Renal pelvis (tissue), 4 donors: Measurements from ENCODE around the gene GLIPR2. TPM values are rescaled to one million over a fixed set of nuclear protein-coding genes. Genes with fewer than 3 reads are reported as not detected.
"Not testable (repeated sequence)": the region's sequence is repeated elsewhere in the genome, so short reads cannot be mapped to it uniquely, and the experiment has no call there.

ENCODE experiments used
- DNase-seq: peaks from one replicate; pipeline ENCODE4 v3.0.0-alpha.2; 2013
- polyA plus RNA-seq, 3 donors: library from polyadenylated mRNA; unstranded; fragments of 120-200 nt; gene quantifications; one replicate each; pipeline ENCODE4 v1.2.1, GENCODE V29; 2013; ENCODE audit not compliant: insufficient read length in 3 of 3

GLIPR2 gene
- polyA plus RNA-seq, 3 donors: 36.7 to 42.6 (median 41.9) TPM

DNA sequence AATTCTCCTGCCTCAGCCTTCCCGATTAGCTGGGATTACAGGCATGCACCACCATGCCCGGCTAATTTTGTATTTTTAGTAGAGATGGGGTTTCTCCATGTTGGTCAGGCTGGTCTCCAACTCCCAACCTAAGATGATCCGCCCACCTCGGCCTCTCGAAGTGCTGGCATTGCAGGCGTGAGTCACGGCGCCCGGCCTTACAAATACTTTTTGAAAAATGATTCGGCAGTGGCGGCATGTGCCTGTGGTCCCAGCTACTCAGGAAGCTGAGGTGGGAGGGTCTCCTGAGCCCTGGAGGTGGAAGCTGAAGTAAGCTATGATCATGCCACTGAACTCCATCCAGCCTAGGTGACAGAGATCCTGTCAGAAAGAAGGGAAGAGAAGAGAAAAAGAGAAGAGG is 23.6 kb downstream of the GLIPR2 start:
- DNase-seq: not testable (repeated sequence)

DNA sequence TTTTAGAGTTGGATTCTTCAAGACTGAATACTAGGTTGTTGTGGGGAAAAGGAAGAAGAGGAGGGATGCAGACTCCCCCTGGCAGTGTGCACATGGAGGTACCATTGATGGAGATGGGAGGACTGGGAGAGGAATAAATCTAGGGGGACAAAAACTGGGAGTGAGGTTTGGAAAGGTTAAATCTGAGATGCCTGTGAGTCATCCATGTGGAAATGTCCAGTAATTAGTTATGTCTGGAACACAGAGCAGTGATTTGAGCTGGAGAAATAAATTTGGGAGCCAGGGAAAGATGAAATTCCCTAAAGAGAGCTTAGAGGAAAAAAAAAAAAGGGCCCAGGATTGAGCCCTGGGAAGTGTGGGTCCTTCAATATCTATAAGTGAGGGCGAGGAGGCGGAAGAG is 24.7 kb downstream of the GLIPR2 start:
- DNase-seq: no peak

DNA sequence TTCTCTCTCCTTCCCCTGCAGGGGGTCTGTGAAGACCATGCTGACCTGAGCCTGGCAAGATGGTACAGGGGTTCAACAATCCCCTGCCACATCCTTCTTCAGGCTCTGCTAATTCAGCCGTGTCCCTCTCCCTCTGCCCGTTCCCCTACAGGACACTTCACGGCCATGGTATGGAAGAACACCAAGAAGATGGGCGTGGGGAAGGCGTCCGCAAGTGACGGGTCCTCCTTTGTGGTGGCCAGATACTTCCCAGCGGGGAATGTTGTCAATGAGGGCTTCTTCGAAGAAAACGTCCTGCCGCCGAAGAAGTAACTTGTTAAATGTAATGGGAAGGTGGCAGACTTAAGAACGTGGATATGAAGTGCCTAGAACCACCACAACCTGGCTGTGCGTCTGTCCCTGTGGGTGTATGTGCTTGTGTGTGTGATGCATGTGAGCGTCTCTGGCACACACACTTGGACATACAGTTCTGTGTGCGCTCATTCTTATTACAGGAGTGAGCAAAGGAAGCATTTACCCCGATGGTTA is 25.7 kb downstream of the GLIPR2 start:
- no peak for DNase-seq

DNA sequence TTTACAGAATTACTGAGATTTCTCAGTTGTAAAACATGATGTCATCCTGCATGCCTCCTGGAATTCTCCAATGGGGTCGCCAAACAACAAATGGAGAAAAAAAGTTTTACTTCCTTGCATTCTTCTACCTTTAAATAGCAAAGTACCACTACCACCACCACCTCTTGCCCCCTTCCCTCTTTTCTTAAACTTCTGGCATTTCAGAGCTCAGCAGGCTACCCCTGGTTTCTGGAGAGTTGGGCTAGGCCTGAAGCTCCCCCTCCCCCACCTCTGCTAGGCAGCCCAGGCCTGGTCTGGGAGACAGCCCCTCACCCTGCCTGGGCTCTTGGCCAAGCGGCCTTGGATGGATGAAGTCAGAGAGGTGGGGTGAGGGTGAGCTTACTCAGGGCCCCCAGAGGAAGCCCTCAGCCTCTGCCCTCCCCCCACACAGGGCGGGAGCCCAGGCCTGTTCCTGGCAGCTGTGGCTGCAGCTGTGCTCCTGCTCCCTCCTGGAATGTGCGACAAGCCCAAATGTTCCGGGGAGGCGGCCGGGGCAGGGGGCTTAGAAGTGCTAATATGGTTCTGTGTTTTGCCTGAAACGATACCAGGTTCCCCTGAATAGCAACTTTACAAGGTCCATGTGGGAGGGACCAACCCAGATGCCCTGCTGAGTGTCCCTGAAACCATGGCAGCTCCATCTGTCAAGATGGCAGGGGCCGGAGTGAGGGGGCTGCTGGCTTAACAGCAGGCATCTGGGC is 26.7 kb downstream of the GLIPR2 start:
- peak; percentile 89 for DNase-seq

DNA sequence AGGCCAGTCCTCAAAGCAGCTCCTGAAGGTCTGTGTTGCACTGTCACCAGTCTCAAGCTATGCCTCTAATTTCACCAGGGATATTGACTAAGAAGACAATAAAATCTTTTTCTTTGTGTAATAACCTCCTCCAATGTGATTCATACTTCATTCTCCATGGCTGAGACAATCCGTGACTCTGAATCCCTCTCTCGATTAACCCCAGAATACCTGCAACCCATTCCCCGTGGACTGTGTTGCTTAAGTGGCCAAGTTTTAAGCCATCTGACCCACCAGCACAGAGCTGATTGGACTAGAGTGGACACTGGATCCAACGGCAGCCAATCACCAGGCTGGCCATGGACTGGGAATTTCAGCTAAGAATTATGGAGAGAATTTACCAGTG is 27.2 kb downstream of the GLIPR2 start:
- DNase-seq: no peak

DNA sequence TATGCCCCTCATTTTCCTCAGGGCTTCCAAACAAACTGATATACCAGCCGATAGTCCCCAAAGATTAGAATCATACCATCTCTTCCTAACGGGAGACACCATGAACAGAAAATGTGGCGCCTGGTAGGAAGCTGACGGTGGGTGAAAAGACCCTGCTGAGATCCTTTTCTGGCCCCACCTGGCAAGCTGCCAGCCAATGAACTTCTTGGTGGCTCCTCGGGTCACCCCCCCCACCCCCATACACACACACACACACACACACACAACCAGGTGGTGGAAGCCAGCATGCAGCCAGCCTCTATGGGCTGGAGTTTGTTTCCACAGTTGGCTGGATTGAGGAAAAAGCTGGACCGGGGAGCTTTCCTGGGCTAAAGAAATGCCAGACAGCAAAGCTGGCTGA is 27.8 kb downstream of the GLIPR2 start:
- no peak for DNase-seq

DNA sequence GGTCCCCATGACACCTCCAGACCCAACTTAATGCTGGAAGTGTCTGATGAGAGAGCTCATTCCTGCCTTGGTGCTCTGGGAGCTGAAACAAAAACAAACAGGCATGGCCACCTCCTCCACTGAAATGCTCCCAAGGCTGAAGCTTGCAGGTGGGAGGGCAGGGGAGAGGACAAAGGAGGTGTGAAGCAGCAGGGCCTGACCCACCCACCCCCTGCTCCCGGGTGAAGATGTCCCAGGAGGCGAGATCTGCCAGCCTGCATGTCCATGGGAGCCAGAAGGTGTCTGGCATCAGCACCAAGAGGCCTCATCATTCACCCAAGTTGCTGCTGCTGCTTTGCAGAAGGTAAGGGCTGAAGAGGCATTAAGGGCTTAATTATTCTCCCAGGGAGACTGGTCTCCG is 28.5 kb downstream of the GLIPR2 start:
- DNase-seq: no peak

DNA sequence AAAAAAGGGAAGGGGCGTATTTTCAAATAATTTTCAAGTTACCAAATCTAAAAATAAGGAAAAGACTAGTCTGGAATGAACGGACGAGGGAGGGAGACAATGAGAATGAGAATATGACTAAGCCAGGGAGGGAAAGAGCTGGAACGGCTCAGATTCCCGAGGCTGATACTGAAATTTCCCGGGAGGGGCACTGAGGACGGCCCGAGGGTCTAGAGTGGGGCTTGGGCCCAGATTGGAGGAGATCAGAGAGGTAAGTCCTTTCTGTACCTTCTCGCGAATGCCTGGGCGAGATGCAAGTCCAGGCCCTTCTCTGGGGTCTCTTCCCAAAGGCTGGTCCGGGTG is 29.3 kb downstream of the GLIPR2 start:
- no peak for DNase-seq

DNA sequence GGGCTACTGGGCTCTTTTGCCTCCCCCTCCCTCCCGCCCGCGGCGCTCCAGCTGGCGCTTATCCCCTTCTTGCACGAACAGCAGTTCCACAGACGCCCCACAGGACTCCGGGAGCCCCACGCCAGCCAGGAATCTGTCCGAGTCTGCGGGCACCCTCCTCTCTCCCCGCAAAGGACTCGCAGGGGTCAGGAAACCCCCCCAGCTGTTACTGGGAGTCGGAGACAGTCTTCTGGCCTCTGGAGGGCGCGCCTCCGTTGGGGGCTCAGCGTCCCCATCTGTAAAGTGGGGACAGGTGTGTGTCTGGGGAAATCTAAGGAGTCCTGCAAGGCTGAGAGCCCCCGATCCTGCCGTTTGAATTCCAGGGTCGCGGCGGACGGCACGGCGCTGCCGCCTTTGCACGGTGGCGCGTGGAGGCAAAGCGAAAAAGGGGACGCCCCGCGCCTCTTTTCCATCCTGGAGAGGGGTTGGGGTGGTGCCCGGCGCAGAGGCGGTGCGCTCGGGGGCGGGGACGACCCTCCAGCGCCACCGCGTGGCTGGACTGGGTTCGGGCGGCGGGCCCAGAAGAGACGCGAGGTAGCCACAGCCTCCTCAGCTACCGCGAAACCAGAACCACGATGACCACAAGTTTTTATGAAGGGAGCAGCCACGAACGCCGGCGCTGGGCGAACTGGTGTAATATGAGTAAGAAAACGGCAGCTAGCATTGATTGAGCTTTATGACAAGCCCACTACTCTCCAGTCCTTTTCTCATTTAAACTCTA is 29.8 kb downstream of the GLIPR2 start:
- peak; percentile 65 for DNase-seq

DNA sequence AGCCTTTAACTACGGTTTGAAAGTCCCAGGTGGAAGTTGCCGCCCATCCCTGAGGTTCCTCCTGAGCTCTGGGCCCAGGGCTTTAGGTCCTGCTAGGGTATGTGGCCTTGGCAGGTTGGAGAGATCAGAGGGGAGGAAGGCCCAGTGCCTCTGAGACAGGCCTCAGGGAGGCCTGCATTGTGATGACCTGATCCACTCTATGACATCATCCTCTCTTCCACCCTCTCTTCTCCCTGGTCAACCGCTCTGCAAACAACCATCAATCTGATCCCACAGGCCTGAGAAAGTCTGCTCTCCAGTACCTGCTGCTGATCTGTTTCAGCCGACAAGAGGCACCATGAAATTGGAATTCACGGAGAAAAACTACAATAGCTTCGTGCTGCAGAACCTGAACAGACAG is 32.6 kb downstream of the GLIPR2 start, which contains the start of gene CCIN:
TSS of gene CCIN (plus strand) at position 223 of the 400 bp plus-strand sequence. CDS start at position 338, 115 bp downstream.
- DNase-seq: no peak

DNA sequence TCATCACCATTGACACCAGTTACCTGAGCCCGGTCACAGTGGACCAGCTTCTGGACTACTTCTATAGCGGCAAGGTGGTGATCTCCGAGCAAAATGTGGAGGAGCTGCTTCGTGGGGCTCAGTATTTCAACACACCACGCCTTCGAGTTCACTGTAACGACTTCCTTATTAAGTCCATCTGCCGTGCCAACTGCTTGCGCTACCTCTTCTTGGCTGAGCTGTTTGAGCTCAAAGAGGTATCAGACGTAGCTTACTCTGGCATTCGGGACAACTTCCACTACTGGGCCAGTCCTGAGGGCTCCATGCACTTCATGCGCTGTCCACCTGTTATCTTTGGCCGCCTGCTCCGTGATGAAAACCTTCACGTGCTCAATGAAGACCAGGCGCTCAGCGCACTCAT is 33.2 kb downstream of the GLIPR2 start:
- DNase-seq: no peak

DNA sequence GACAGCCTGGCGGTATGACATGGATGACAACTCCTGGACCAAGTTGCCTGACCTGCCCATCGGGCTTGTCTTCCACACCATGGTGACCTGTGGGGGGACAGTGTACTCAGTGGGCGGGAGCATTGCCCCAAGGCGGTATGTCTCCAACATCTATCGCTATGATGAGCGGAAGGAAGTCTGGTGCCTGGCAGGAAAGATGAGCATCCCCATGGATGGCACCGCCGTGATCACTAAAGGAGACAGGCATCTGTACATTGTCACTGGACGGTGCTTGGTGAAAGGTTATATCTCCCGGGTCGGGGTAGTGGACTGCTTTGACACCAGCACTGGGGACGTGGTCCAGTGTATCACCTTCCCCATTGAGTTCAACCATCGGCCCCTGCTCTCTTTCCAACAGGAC is 34.0 kb downstream of the GLIPR2 start:
- no peak for DNase-seq

DNA sequence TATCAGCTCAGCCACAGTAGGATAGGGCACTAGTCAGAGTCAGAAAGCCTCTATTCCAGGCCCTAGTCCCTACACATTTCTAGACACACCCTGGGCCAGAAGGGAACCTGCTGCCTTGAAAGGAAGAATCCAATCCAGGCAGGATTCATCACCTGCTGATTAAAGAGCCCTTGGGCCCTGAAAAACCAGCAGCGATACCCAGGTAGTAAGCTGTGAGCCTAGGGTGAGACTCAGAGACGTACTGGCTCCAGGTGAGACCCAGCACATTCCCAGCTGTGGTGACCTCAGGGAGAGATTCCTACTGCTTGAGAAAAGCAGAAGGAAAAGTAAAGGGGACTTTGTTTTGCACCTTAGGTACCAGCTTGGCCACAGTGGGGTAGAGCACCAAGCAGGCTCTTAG is 37.3 kb downstream of the GLIPR2 start:
- DNase-seq: no peak

DNA sequence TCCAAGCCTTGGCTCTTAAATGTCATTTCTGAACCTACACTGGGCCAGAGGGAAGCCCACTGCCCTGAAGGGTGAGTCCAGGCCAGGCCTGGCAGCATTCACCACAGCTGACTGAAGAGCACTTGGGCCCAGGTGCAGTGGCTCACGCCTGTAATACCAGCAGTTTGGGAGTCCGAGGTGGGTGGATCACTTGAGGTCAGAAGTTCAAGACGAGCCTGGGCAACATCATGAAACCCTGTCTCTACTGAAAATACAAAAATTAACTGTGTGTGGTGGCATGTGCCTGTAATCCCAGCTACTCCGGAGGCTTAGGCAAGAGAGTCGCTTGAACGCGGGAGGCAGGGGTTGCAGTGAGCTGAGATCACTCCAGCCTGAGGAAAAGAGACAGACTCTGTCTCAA is 37.7 kb downstream of the GLIPR2 start:
- DNase-seq: no peak

DNA sequence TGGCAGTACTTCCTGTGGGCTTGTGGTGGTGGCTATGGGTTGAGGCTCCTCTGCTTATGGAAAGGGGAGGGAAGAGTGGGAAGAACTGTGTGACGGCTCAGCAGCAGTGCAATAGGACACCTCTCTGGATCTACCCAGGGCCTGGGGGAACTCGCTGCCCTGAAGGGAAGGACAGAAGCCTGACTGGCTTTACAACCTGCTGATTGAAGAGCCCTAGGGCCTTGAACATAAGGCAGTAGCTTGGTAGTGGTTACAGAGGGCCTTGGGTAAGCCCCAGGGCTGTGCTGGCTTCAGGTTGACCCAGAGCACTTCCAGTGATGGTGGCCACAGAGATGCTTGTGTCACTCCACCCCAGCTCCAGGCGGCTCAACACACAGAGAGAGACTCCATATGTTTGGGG is 38.2 kb downstream of the GLIPR2 start:
- no peak for DNase-seq

DNA sequence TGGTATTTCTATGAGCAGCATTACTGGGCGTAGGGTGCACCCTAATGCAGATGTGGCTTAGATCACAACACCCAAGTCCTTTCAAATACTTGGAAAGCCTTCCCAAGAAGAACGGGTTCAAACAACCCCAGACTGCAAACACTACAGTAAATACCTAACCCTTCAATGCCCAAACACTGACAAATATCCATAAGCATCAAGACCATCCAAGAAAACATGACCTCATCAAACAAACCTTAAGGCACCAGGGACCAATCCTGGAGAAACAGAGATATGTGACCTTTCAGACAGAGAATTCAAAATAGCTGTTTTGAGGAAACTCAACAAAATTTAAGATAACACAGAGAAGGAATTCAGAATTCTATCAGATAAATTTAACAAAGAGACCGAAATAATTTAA is 38.7 kb downstream of the GLIPR2 start:
- not testable (repeated sequence) for DNase-seq

DNA sequence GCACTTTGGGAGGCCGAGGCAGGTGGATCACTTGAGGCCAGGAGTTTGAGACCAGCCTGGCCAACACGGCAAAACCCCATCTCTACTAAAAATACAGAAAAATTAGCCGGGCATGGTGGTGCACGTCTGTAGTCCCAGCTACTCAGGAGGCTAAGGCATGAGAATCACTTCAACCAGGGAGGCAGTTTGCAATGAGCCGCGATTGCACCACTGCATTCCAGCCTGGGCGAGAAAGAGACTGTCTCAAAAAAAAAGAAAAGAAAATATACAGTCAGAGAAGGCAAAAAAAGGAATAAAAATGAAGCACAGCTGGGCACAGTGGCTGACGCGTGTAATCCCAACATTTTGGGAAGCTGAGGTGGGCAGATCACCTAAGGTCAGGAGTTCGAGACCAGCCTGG is 40.0 kb downstream of the GLIPR2 start:
- not testable (repeated sequence) for DNase-seq

DNA sequence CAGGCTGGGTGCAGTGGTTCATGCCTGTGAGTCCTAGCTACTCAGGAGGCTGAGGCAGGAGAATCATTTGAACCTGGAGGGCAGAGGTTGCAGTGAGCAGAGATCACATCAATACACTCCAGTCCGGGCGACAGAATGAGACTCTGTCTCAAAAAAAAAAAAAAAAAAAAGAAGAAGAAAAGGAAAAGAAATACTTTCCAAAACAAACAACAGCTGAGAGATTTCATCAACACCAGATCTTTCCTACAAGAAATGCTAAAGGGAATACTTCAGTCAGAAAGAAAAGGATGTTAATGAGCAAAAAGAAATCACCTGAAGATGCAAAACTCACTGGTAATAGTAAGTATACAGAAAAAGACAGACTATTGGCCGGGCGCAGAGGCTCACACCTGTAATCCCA is 41.0 kb downstream of the GLIPR2 start:
- no peak for DNase-seq

DNA sequence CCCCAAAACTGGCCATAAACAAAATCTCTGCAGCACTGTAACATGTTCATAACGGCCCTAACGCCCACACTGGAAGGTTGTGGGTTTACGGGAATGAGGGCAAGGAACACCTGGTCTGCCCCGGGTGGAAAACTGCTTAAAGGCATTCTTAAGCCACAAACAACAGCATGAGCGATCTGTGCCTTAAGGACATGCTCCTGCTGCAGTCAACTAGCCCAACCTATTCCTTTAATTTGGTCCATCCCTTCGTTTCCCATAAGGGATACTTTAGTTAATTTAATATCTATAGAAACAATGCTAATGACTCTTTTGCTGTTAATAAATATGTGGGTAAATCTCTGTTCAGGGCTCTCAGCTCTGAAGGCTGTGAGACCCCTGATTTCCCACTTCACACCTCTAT is 43.7 kb downstream of the GLIPR2 start:
- not testable (repeated sequence) for DNase-seq

DNA sequence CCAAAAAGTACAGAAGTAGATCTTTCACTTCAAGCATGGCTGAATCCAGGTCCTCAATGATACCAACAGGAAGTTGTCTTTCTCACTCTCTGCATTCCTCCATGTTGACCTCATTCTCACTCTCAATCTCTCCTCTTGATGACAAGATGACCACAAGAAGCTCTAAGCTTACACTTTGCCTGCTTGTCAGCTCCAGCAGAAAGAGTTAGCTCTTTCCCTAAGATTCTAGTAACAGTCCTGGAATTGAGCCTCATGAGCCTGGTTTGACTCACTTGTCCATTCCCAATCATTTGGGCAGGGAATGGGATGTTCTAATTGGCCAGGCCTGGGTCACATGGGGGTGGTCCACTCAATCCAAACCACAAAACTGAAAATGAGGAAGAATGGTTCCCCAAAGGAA is 50.9 kb downstream of the GLIPR2 start:
- no peak for DNase-seq

DNA sequence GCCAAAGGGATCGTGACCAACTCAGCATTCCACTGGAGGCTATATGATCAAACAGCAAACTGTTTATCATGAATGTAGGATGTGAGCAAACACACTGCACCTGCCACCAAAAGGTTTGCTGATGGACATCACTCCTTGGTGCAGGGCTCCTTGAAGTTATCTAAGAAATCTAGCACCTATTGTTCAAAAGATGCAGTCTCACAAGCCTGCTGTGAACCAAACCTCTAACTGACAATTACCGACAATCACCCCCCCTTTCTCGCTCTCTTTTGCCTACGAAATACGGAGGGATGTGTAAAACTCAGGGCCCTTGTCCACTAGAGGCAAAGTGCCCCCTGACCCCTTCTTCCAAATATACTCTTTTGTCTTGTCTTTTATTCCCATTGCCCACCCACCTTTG is 51.7 kb downstream of the GLIPR2 start:
- DNase-seq: no peak

DNA sequence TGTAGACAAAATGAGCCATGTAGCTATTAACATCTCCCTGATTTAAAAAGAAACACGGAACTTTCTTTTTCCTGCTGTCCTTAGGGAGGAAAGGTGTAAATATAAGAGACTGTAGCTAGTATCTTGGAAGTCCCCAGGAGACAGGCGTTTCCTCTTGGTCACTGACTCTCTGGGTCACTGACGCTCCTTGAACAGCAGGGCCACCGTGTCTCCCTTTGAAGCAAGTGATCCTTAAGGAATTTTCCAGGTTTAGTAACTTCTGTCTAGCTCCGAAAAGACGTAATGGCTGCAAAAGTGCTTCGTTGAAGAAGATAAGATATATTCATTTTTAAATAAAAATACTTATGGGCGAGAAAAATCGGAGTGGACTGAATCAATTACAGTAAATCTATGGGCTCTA is 53.4 kb downstream of the GLIPR2 start:
- no peak for DNase-seq
